SK-N-SH (cell line): ENCODE measurements around the gene SETDB2. TPM values are rescaled to one million over a fixed set of nuclear protein-coding genes. Genes with fewer than 3 reads are reported as not detected.

ENCODE experiments used
- CTCF ChIA-PET: fragments of 300-600, 350-600 bp; formaldehyde crosslinking; extraction: SDS; loops from one replicate; lab custom pipeline; 2021; lab: Yijun Ruan, JAX
- POLR2A ChIA-PET: fragments of 350-600 bp; sonication (Branson Sonifier 250); formaldehyde crosslinking; extraction: SDS; loops from one replicate; lab custom pipeline; 2020; ENCODE audit warnings: antibody characterized with exemption, inconsistent platforms; lab: Yijun Ruan, JAX
- DNase-seq: peaks from one replicate; pipeline ENCODE4 v3.0.0; 2012
- H2AFZ ChIP-seq: fragments of 200-600 bp; sonication (generic); 2 replicates; pipeline ENCODE4 v1.8.1; 2016; ENCODE audit warnings: antibody characterized with exemption, mild to moderate bottlenecking, low read depth
- H3F3A ChIP-seq: fragments of 200-600 bp; sonication (generic); replicated peaks from 2 replicates; pipeline ENCODE3; 2016; ENCODE audit warnings: antibody characterized with exemption, mild to moderate bottlenecking; ENCODE audit not compliant: insufficient read depth
- H3K27ac ChIP-seq, 2 experiments: fragments of 200-500 bp in 1 of 2; fragments of 200-600 bp in 1 of 2; sonication (Bioruptor generic) in 1 of 2; sonication (generic), shearing (Covaris generic) in 1 of 2; 2 replicates each; pipeline versions ENCODE4 v1.5.1 to v1.6.1; 2014 to 2016; ENCODE audit warnings: low read depth in 2 of 2, inconsistent platforms in 1 of 2, low read length in 1 of 2, mild to moderate bottlenecking in 1 of 2, mixed read lengths in 1 of 2
- H3K27me3 ChIP-seq: fragments of 200-600 bp; sonication (generic), shearing (Covaris generic); 2 replicates; pipeline ENCODE4 v1.6.1; 2016; ENCODE audit warnings: mixed run types; ENCODE audit not compliant: insufficient read depth
- H3K36me3 ChIP-seq, 2 experiments: fragments of 200-500 bp in 1 of 2; fragments of 200-600 bp in 1 of 2; sonication (Bioruptor generic) in 1 of 2; sonication (generic) in 1 of 2; replicated peaks in 1 of 2; 2 replicates each; pipeline versions ENCODE3 to v1.5.1; 2014 to 2016; ENCODE audit warnings: low read length in 1 of 2, mild to moderate bottlenecking in 1 of 2; ENCODE audit not compliant: insufficient read depth in 2 of 2, control insufficient read depth in 1 of 2
- H3K4me1 ChIP-seq, 2 experiments: fragments of 200-500 bp in 1 of 2; fragments of 200-600 bp in 1 of 2; sonication (Bioruptor generic) in 1 of 2; sonication (generic), shearing (Covaris generic) in 1 of 2; 2 replicates each; pipeline versions ENCODE4 v1.5.1 to v1.6.1; 2014 to 2016; ENCODE audit warnings: low read depth in 1 of 2, low read length in 1 of 2, mixed run types in 1 of 2; ENCODE audit not compliant: insufficient read depth in 2 of 2, control insufficient read depth in 1 of 2
- H3K4me2 ChIP-seq: fragments of 200-600 bp; sonication (generic), shearing (Covaris generic); 2 replicates; pipeline ENCODE4 v1.6.1; 2017; ENCODE audit warnings: mixed run types
- H3K4me3 ChIP-seq, 2 experiments: fragments of 200-500 bp in 1 of 2; fragments of 200-600 bp in 1 of 2; sonication (Bioruptor generic) in 1 of 2; sonication (generic), shearing (Covaris generic) in 1 of 2; 2 replicates each; pipeline versions ENCODE4 v1.5.1 to v1.8.1; 2014 to 2016; ENCODE audit warnings: low read depth in 2 of 2, inconsistent platforms in 1 of 2, low read length in 1 of 2, mild to moderate bottlenecking in 1 of 2, mixed read lengths in 1 of 2, moderate library complexity in 1 of 2
- H3K79me2 ChIP-seq: fragments of 200-600 bp; sonication (generic); 2 replicates; pipeline ENCODE4 v1.8.1; 2017; ENCODE audit warnings: mild to moderate bottlenecking; ENCODE audit not compliant: insufficient read depth
- H3K9ac ChIP-seq: fragments of 200-600 bp; sonication (generic); 2 replicates; pipeline ENCODE4 v1.6.1; 2017; ENCODE audit warnings: mixed run types
- H3K9me2 ChIP-seq: fragments of 200-600 bp; sonication (generic); 2 replicates; pipeline ENCODE4 v1.6.1; 2017; ENCODE audit warnings: mixed run types
- H3K9me3 ChIP-seq: fragments of 200-600 bp; sonication (generic); 2 replicates; pipeline ENCODE4 v1.6.1; 2017; ENCODE audit warnings: mixed run types, mild to moderate bottlenecking, moderate library complexity
- H4K20me1 ChIP-seq: fragments of 200-600 bp; sonication (generic); 2 replicates; pipeline ENCODE4 v1.6.1; 2017; ENCODE audit warnings: mild to moderate bottlenecking, mixed run types; ENCODE audit not compliant: insufficient read depth
- EP300 ChIP-seq, 2 experiments: IDR thresholded peaks; 2 replicates each; pipeline versions ENCODE4 v1.4.0 to v1.6.1; 2012; ENCODE audit warnings: borderline replicate concordance in 1 of 2, low read depth in 1 of 2, low read length in 1 of 2
- EZH2phosphoT487 ChIP-seq: fragments of 200-600 bp; sonication (generic); IDR thresholded peaks from 2 replicates; pipeline ENCODE4 v1.6.1; 2017; ENCODE audit warnings: low read depth, mixed run types, mild to moderate bottlenecking, antibody characterized with exemption, moderate library complexity, borderline replicate concordance
- FOXJ3 ChIP-seq: sonication (generic); formaldehyde crosslinking; IDR thresholded peaks from 2 replicates; pipeline ENCODE4 v1.5.1; 2020; ENCODE audit warnings: mild to moderate bottlenecking, missing genetic modification reagents
- FOXM1 ChIP-seq: IDR thresholded peaks from 2 replicates; pipeline ENCODE4 v1.4.0; 2012; ENCODE audit warnings: low read depth, mild to moderate bottlenecking
- GATA2 ChIP-seq: sonication (generic); formaldehyde crosslinking; IDR thresholded peaks from 2 replicates; pipeline ENCODE4 v1.5.0; 2020; ENCODE audit warnings: mild to moderate bottlenecking, missing genetic modification reagents
- JUND ChIP-seq: IDR thresholded peaks from 2 replicates; pipeline ENCODE4 v1.4.0; 2012
- MXI1 ChIP-seq: IDR thresholded peaks from 2 replicates; pipeline ENCODE4 v1.6.1; 2012; ENCODE audit warnings: mild to moderate bottlenecking, low read depth, low read length, improper control_type of control experiment
- NRF1 ChIP-seq: IDR thresholded peaks from 2 replicates; pipeline ENCODE4 v1.6.1; 2012; ENCODE audit warnings: low read depth, mild to moderate bottlenecking, low read length
- RAD21 ChIP-seq: IDR thresholded peaks from 2 replicates; pipeline ENCODE4 v1.6.1; 2012; ENCODE audit warnings: mild to moderate bottlenecking, low read length
- REST ChIP-seq: IDR thresholded peaks from 2 replicates; pipeline ENCODE4 v1.6.1; 2012; ENCODE audit warnings: mild to moderate bottlenecking, low read depth, low read length, moderate library complexity
- RFX5 ChIP-seq: IDR thresholded peaks from 2 replicates; pipeline ENCODE4 v1.6.1; 2012; ENCODE audit warnings: mild to moderate bottlenecking, improper control_type of control experiment, low read length
- TCF12 ChIP-seq: IDR thresholded peaks from 2 replicates; pipeline ENCODE4 v1.4.0; 2012
- USF2 ChIP-seq: fragments of 150-350 bp; IDR thresholded peaks from 2 replicates; pipeline ENCODE4 v1.6.1; 2017; ENCODE audit warnings: antibody characterized with exemption, low read length, low read depth, borderline replicate concordance
- ZBTB33 ChIP-seq: IDR thresholded peaks from 2 replicates; pipeline ENCODE4 v1.4.0; 2012; ENCODE audit warnings: low read depth, borderline replicate concordance
- WGBS: methylation state at CpG from one replicate; pipeline ENCODE4 v1.1.6; 2017; ENCODE audit warnings: low lambda C conversion rate; 5-methylcytosine and 5-hydroxymethylcytosine counted together
- polyA plus RNA-seq, 3 experiments: library from polyadenylated mRNA; depleted of rRNA; stranded (reverse); fragments of >200 nt; gene quantifications; 2 replicates each; pipeline ENCODE4 v1.2.3, GENCODE V29; 2012

Gene SETDB2
- polyA plus RNA-seq, 1 of the 3 experiments (the other 2 are of a cell fraction): 1.9 TPM

GRCh38 chr13:49498206-49498605, 54.1 kb downstream of the SETDB2 start:
- 91% methylated on average over 4 of the region's 4 CpGs for WGBS
- H4K20me1 ChIP-seq: no peaks in the 10 kb centered on the region
- no peak overlapping the region for H3K4me3 ChIP-seq
- H3K9me3 ChIP-seq: no peaks in the 10 kb centered on the region
- no peaks in the 10 kb centered on the region for H3K79me2 ChIP-seq
- H3K36me3 ChIP-seq: no peaks in the 10 kb centered on the region
- H3K4me1 ChIP-seq: no peaks in the 10 kb centered on the region; a peak in 1 of 4 replicates
- no peak overlapping the region for H2AFZ ChIP-seq
- H3K27ac ChIP-seq: no peak overlapping the region
- peaks cover 19% of the 10 kb centered on the region for H3F3A ChIP-seq
- no peak for TF ChIP-seq MXI1
- TF ChIP-seq EZH2phosphoT487: no peak
- no peak for TF ChIP-seq RAD21
- TF ChIP-seq TCF12: no peak
- TF ChIP-seq EP300 (IDR thresholded peaks at IDR 0.05; ENCODE audit: borderline replicate concordance in 1 of 2, low read depth in 1 of 2, low read length in 1 of 2): no peak
- no peak for TF ChIP-seq NRF1
- no peak for TF ChIP-seq JUND
- TF ChIP-seq FOXM1: no peak
- TF ChIP-seq FOXJ3 (CRISPR knock-in tag): no peak
- TF ChIP-seq RFX5: no peak
- no peak for TF ChIP-seq USF2
- no peak for TF ChIP-seq GATA2 (CRISPR knock-in tag)
- TF ChIP-seq REST: no peak
- no peak for TF ChIP-seq ZBTB33
- POLR2A ChIA-PET: no interaction called here
- CTCF ChIA-PET: no interaction called here
- no peak overlapping the region for H3K9ac ChIP-seq
- no peaks in the 10 kb centered on the region for H3K9me2 ChIP-seq
- H3K27me3 ChIP-seq: no peaks in the 10 kb centered on the region
- H3K4me2 ChIP-seq: no peak overlapping the region
- no peak for DNase-seq
